ENCODE data around the gene MTUS2.
"Not testable (repeated sequence)": the region's sequence is repeated elsewhere in the genome, so short reads cannot be mapped to it uniquely, and the experiment has no call there.

The MTUS2 gene

DNA sequence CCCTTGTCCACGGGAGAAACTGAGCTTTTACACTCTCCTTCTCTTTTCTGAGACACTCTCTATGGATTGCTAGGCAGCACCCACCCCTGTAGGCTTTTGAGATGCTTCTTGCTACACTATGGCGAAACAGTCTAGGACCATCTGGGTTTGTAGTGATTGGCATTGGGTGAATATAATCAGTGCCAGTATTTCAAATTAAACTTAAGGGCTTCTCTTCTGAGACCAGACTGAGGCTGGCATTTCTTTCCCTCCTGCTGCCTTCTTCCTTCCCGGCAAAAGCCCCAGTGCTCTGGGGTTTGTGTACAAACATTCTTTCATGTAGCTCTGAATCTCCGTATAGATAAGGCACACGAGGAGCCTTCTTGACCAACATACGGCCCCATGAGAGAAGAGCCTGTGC is 498.6 kb downstream of the MTUS2 start:
- no peak for DNase-seq (ENCODE audit: low read depth, low spot score)

DNA sequence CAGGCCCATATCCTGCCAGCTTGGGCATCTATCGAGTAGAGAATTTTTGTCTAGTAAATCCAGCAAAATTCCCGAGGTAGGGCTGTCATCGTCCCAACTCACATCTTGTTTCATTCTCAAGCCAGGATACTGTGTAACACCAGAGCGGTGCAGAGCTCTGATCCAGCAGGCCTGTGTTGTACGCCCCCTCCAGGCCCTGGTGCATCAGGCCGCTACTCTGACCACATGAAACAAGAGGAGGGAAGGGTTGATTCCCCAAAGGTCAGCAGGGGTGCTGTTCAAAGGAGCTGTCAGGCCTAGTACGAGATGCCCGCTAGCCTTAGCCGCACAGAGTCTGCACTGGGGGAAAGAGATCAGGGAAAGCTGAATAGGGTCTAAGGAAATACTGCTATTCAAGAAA is 499.3 kb downstream of the MTUS2 start:
- no peak for DNase-seq (ENCODE audit: low read depth, low spot score)

DNA sequence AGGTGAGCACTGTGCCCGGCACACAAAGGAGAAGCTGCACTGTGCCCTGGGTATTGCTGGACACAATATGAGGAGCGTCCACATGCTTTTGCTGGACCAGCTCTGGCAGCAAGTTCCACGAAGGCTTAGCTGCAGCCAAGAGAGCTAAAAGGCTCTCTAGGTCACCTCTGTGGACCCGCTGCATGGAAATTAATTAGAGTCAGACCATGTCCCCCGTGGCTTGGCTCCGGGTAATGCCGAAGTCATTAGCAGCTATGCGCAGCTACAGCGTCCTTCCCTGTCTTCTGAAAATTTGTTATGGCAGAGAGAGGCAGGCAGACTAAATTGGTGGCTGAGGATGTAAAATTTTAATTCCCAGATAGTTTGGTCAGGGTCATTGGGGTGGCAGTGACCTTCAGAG is 503.8 kb downstream of the MTUS2 start:
- no peak for DNase-seq (ENCODE audit: low read depth, low spot score)

DNA sequence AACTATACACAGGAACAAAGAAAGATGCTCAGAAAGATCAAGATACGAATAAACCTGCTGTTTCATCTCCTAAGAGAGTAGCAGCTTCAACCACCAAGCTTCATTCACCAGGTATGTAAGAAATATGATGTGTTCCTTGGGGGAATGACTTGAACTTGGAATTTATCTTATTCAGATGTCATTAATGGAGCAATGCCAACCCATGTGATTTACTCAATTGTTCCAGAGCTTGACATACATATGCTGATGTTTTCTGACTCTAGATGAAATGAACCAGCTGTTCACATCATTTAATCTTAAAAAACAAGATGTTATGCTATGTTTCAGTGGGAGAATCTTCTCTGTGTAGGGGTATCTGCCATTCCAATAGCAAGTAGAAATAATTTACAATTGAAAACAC is 504.5 kb downstream of the MTUS2 start:
- no peak for DNase-seq (ENCODE audit: low read depth, low spot score)

DNA sequence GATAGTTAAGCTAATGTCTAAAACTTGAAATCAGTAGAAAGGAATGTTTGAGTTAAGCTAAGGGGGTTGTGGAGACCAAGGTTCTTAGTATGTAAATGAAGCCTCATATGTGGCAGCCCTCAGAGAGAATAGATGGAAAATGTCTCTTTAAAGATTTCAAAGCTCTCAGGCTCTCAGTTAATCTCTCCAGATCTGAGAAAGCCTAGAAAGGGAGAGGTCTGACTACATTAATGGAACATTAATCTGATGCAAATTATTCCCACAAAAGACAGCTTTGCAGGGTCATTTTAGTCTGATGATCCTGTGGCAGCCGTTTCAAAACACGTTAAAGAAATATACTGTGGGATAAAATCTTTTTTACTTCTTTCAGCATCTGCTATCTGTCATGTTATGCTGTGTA is 508.4 kb downstream of the MTUS2 start:
- no peak for DNase-seq (ENCODE audit: low read depth, low spot score)

DNA sequence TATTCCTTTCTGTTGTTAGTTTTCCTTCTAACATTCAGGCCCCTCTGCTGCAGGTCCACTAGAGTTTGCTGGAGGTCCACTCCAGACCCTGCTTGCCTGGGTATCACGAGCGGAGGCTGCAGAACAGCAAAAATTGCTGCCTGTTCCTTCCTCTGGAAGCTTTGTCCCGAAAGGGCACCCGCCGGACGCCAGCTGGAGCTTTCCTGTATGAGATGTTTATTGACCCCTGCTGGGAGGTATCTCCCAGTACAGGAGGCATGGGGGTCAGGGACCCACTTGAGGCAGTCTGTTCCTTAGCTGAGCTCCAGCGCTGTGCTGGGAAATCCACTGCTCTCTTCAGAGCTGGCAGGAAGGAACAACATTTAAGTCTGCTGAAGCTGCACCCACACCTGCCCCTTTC is 516.2 kb downstream of the MTUS2 start:
- no peak for DNase-seq (ENCODE audit: low read depth, low spot score)

DNA sequence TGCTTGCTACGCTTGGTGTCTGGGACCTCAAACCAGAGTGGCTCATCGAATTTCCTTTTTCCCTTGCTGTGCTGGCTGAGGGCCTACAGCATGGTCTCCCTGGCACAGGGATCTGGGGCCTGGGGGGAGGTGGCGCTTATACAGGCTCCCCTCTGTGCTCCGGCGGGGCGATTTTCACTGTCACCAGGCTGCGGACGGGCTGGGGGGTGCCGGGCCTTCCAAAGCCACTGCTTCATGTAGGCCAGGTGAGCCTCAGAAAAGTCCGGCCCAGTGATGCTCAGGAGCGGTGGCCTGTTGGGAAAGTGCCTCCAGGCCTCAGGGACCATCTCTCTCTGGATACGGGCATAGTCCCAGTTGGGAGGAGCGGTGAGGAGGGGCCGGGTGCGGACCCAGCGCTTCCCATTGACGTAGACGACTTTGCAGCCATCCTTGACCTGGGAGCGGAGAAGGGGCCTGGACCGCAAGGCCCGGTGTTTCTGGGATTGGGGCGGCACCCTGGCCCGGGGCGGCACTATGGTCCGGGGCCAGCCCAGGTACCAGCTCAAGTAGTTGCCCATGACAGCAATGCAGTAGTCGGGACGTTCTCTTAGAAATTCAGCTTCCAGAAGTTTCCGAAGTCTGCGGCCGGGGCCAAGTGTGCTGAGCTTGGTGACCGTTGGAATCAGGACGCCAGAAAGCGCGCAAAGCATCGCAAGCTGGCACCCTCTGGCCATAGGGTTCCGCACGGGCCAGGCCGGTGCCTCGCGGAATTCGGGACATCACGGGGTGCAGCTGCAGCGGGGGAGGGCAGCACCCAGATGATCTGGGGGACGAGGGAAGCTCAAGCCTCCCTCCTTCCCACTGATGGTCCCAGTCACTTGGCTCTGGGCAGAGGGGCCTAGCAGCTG is 519.5 kb downstream of the MTUS2 start:
- no peak for DNase-seq (ENCODE audit: low read depth, low spot score)

DNA sequence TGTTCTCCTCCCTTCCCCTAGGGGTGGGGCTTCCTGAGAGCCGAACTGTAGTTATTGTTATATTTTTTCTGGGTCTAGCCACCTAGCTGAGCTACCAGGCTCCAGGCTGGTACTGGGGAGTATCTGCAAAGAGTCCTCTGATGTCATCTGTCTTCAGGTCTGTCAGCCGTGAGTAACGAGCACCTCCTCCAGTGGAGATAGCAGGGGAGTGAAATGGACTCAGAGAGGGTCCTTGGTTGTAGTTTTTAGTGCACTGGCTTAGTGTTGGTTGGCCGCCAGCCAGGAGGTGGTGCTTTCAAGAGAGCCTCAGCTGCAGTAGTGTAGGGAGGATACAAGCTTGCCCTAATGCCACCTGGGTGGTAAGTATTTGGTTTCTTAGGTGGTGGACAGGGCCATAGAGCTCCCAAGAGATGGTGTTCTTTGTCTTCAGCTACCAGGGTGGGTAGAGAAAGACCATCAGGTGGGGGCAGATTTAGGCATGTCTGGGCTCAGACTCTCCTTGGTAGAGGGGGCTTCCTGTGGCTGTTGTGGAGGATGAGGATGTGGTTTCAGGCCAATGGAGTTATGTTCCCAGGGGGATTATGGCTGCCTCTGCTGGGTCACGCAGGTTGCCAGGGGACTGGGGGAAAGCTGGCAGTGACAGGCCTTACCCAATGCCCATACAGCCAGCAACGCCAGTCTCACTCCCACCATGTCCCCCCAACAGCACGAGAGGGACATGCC is 525.9 kb downstream of the MTUS2 start:
- DNase-seq (ENCODE audit: low read depth, low spot score) = not testable (repeated sequence)

DNA sequence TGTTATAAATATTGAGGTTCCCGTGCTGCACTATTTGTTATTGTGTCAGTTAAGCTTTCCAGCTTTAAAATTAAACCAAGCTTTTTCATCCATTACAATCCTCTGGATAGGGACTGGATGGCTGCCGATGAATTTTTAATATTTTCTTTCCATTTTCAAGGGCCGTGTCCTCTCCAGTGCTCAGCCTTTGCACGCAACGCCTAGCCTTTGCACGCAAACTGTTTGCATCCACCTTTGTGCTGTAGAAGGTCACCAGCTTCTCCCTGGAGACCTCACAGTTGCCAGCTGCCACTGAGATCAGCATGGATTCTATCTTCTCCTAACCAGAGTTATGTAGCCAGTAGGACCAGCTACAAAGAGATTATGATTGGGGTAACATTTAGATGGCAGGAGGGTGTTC is 534.9 kb downstream of the MTUS2 start:
- no peak for DNase-seq (ENCODE audit: low read depth, low spot score)

DNA sequence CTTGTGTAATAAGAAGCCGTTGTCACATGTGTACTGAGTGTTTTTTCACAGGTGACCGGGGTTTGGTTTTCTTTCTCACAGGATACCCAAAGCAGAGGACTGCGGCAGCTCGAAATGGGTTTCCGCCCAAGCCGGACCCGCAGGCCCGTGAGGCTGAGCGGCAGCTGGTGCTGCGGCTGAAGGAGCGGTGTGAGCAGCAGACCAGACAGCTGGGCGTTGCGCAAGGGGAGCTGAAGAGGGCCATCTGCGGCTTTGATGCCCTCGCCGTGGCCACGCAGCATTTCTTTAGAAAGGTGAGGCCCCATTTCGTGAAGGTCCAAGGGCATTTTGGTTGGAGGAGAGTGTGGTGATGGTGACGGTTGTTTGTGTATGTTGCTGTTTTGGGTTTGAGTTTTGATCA is 539.0 kb downstream of the MTUS2 start:
- DNase-seq (ENCODE audit: low read depth, low spot score) = no peak

DNA sequence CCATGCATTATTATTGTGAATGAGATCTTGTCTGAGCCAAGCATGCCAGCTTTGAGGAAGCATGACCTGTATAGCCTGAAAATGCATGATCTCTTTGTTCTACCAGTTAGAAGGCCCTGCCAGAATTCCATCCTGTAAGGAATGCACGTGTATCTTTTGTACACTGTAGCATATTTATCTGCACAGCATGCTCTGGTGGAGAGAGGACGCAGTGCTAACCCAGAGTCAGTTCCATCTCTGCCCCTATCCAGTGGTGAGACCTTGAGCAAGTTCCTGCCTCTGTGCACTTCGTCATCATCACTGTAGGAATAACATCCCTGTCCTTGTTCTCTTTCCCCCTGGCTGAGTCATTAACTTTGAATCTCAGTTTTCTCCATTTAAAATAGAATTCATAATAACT is 541.6 kb downstream of the MTUS2 start:
- no peak for DNase-seq (ENCODE audit: low read depth, low spot score)

DNA sequence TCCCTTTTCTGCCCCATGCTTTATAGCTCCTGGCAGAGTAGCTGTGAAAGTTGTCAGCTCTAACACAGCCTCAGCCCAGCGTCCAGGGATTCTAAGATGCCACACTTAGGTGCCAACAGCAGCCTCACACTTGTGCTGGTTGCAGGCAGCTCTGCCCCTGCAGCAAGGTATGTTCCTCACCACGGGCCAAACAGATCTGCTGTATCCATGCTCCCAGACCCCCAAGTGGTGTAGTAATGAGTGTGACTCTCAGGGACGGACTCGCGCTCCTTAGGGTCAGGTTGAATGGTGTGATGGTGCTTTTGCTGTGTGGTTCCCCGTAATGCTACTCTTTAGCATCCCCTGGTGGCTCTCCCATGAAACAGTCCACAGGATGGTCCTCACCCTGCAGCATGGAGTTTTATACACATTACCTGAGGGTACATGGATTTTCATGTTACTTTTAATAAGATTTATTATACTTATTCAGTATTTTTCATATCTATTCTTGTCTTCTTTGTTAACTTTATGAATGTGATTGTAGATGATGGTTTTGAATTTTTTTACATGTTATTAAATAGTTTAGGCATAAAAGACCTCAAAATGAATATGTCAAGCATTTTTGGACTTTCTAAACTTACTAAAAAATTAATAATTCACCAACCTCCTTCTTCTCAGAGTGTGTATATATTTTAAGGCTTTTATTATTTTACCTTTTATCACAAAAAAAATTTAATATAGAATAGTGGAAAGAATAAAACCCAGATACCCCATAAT is 542.9 kb downstream of the MTUS2 start:
- DNase-seq (ENCODE audit: low read depth, low spot score) = no peak

DNA sequence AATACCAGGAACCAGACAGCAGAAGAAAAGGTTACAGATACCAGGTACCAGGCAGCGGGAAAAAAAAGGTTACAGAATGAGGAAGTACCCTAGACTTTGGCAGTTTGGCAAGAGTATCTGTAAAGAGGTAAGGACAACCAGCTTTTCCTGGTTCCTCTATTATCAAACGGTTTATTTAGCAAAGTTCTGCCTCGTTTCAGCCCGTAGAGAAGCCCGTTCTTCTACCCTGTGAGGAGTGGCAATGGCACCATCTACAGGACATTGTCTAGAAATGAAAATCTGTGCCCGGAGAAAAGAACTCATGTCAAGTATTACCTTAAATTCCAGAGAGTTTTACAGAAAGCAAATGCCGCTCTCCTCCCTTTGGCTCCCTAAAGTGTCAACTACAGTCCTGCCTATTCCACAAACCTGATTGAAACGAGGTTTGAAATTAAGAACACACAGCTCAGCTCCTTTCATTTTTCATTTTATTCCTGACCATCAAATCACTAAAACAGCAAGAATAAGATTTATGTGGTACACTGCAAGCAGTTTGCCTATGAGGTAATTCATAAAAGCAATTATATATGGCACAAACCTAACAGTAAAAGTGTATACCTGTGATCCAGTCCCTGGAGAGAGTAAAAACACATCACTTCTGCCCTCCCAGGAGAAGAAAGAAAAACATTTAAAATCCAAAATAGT is 549.1 kb downstream of the MTUS2 start:
- DNase-seq (ENCODE audit: low read depth, low spot score) = no peak

DNA sequence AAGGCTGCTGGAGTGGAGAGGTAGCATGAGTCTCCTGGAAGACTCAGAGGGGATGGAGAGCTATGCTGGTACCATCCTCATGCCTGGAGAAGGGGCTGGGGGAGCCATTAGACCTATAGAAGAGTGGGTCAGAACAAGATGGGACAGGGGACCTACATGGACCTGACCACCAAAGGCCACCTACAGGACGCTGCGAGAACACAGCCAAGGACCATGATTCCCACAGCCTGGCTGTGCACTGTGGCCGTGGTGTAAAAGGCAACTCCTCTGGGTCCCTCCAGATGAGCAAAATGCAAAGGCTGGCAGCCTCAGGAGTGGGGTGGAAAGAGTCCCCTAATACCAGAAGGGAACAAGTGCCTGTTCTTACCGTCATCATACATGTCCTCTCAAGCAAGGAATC is 559.1 kb downstream of the MTUS2 start:
- DNase-seq (ENCODE audit: low read depth, low spot score) = no peak

DNA sequence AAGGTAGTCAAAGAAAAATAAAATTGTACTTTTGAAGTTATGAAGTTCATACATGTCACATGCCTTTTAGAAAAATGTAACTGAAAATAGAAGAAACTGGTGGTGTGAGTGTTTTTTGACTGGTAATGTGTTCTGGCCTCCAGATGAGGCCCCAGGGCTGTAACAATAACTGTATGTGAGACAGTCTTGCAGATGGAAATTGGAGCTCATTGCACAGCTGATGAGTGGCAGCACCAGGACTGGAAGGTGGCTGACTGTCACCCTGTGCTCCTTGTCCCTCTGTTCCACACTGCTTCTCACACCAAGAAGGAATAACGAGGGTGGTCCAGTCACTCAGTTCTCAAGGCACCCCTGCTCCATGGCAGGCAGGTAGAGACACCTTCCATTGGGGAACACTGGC is 559.7 kb downstream of the MTUS2 start:
- DNase-seq (ENCODE audit: low read depth, low spot score) = no peak

DNA sequence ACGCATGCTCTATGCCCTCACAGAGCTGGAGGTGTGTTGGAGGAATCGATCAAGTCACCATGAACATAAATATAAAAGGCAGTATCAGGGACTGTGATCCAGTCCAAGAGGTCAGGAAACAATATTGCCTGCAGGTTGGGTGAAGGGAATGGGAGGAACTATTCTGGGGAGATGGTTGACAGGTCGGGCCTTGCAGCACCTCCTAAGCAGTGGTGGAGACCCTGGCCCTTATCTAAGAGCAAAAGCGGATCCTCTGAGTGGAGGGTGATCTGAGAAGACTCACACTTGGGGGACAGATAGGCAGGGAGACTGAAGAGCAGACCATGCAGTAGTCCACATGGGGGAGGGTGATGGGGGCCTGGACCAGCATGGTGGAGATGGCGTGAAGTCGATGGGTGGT is 561.9 kb downstream of the MTUS2 start:
- no peak for DNase-seq (ENCODE audit: low read depth, low spot score)

DNA sequence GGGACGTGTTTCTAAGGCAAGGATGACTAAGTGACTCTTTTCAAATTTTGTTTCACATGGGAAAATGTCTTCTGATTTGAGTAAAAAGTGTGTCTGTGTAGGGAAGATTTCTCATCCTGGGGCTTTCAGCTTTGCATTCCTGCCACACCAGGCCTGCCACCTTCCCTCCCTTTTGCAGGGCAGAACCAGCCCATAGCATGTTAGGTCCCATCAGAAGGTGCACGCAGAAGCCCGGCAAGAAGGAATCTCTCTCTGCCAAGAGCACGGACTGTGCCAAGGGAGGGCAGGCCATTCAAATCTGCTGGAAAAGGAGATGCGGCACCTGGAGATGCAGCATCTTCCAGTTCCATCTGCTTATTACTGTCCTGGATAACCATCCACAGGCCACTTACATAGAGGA is 563.3 kb downstream of the MTUS2 start:
- no peak for DNase-seq (ENCODE audit: low read depth, low spot score)

DNA sequence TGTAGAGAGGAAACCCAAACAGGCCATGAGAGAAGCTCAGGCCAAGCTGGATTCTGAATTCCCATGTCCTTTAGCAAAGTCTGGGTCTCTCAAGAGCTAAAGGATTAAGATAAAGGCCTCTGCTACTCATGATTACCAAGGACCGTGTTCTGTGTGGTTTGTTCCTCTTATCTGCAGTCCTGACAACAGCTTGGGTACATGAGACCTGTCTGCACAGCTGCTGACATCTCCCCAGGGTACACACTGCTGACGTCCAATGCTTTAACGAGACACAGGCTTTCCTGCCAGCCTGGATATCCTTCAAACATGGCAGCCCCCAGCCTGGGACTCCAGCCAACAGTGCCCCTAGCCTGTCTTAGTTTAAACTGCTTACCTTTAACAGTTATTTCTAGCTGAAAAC is 564.3 kb downstream of the MTUS2 start:
- DNase-seq (ENCODE audit: low read depth, low spot score) = no peak

DNA sequence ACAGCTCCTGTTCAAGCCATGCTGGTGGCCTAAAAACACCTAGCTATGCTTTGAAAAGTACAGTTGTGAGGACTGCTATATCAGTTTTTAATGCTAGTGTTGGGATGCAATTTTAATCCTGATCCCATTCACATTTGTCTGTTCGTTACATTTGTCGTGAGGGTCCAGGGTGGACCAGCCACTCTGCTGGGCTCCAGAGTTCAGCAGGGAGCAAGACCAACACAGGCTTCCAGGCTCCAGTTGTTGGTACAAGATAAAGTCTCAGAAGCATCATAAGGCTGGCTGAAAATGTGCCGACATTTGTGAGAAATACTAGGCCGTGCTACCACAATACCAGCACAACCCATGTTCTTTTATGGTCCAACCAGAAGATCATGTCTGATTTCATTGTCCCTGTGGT is 564.7 kb downstream of the MTUS2 start:
- DNase-seq (ENCODE audit: low read depth, low spot score) = no peak

DNA sequence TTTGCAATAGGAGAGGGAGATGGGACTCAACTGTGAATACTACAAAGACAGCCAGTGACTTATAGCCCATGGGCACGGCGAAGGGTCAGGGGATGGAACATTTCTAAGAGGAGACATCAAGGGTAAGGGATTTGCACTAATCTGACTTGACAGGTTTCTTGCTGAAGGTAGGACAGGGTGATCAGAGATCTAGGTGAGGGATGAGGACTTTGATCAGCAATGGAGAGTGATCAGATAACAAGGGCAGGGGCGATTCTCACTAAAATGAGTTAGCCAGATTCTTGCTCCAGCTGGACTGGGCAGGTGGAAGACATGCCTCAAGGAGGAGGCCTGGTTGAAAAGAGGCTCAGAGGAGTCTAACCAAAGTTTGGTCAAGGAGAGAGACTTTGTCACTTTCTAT is 566.1 kb downstream of the MTUS2 start:
- DNase-seq (ENCODE audit: low read depth, low spot score) = no peak

DNA sequence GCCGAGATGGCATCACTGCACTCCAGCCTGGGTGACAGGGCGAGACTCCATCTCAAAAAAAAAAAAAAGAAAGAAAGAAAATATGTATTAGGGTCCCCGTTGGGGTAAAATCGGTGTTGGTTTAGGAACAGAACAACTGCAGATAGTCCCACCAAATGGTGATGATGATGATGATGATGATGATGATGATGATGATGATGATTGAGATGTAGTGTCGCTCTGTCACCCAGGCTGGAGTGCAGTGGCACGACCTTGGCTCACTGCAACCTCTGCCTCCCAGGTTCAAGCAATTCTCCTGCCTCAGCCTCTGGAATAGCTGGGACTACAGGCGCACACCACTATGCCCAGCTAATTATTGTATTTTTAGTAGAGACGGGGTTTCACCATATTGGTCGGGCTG is 570.5 kb downstream of the MTUS2 start:
- not testable (repeated sequence) for DNase-seq (ENCODE audit: low read depth, low spot score)

DNA sequence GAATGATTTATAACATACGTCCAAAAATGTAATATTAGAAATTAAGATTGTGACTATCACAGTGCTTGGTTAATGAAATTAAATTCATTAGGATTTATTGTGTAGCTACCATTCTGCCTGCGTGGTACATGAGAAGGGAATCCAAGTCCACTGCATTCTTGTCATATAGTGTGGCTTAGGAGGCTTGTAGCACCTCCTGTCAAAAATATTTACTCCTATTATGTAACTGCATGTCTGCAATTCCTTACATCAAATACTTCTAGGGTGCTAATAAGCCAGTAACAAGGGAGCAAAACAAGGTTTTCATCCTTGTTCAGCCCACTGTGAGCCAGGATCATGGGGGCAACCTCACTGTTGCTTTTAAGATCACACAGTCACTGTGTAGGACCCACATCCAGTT is 576.3 kb downstream of the MTUS2 start:
- DNase-seq (ENCODE audit: low read depth, low spot score) = no peak

Measured in brain pericyte (primary cell).